Liver (tissue), 9 donors: Measurements from ENCODE around the gene ID4. TPM values are rescaled to one million over a fixed set of nuclear protein-coding genes. Genes with fewer than 3 reads are reported as not detected.
"Not testable (repeated sequence)": the region's sequence is repeated elsewhere in the genome, so short reads cannot be mapped to it uniquely, and the experiment has no call there.

ENCODE experiments used
- DNase-seq: peaks from one replicate; pipeline ENCODE4 v3.0.0-alpha.2; 2017; ENCODE audit warnings: low spot score
- H3K27ac ChIP-seq, 2 donors: one replicate each; pipeline ENCODE4 v1.7.0; 2013; ENCODE audit warnings: inconsistent platforms in 2 of 2, low read length in 2 of 2, control low read depth in 1 of 2, low read depth in 1 of 2, mild to moderate bottlenecking in 1 of 2
- H3K27me3 ChIP-seq, 4 donors: one replicate each; pipeline versions ENCODE4 v1.6.1 to v1.7.0; 2013; ENCODE audit warnings: low read length in 3 of 4, inconsistent platforms in 1 of 4, mild to moderate bottlenecking in 1 of 4, moderate library complexity in 1 of 4; ENCODE audit not compliant: control insufficient read depth in 4 of 4, insufficient read depth in 4 of 4
- H3K36me3 ChIP-seq, 4 donors: one replicate each; pipeline versions ENCODE4 v1.6.1 to v1.7.0; 2013; ENCODE audit warnings: low read length in 3 of 4, mild to moderate bottlenecking in 3 of 4, low read depth in 1 of 4, moderate library complexity in 1 of 4; ENCODE audit not compliant: control insufficient read depth in 4 of 4, insufficient read depth in 3 of 4
- H3K4me1 ChIP-seq, 4 donors: one replicate each; pipeline versions ENCODE4 v1.6.1 to v1.7.0; 2013; ENCODE audit warnings: low read length in 3 of 4, mild to moderate bottlenecking in 3 of 4, moderate library complexity in 1 of 4; ENCODE audit not compliant: control insufficient read depth in 4 of 4, insufficient read depth in 4 of 4
- H3K4me3 ChIP-seq, 3 donors: one replicate each; pipeline versions ENCODE4 v1.6.1 to v1.7.0; 2013; ENCODE audit warnings: low read length in 3 of 3, control low read depth in 1 of 3, low read depth in 1 of 3, mild to moderate bottlenecking in 1 of 3
- H3K9ac ChIP-seq, 2 donors: one replicate each; pipeline ENCODE4 v1.7.0; 2013; ENCODE audit warnings: low read length in 2 of 2, mild to moderate bottlenecking in 2 of 2, moderate library complexity in 2 of 2, control low read depth in 1 of 2, low read depth in 1 of 2
- H3K9me3 ChIP-seq, 4 donors: one replicate each; pipeline versions ENCODE4 v1.6.1 to v1.7.0; 2013; ENCODE audit warnings: low read length in 3 of 4; ENCODE audit not compliant: control insufficient read depth in 4 of 4
- ATF3 ChIP-seq: IDR thresholded peaks from 2 replicates; pipeline ENCODE4 v1.6.1; 2016; ENCODE audit warnings: antibody characterized with exemption
- EGR1 ChIP-seq, 2 donors: IDR thresholded peaks; 2 replicates each; pipeline ENCODE4 v1.6.1; 2016 to 2018; ENCODE audit warnings: antibody characterized with exemption in 2 of 2, low read depth in 2 of 2
- FOXA1 ChIP-seq: IDR thresholded peaks from 2 replicates; pipeline ENCODE4 v1.6.1; 2016; ENCODE audit warnings: antibody characterized with exemption
- FOXA2 ChIP-seq: IDR thresholded peaks from 2 replicates; pipeline ENCODE4 v1.6.1; 2016; ENCODE audit warnings: antibody characterized with exemption
- GABPA ChIP-seq, 2 donors: IDR thresholded peaks in 1 of 2; conservative IDR thresholded peaks in 1 of 2; 2 replicates each; pipeline ENCODE4 v1.6.1; 2016; ENCODE audit warnings: antibody characterized with exemption in 2 of 2, mild to moderate bottlenecking in 1 of 2, moderate library complexity in 1 of 2
- HNF4A ChIP-seq, 2 donors: conservative IDR thresholded peaks; 2 replicates each; pipeline ENCODE4 v1.6.1; 2016; ENCODE audit warnings: antibody characterized with exemption in 2 of 2, mild to moderate bottlenecking in 2 of 2
- HNF4G ChIP-seq: IDR thresholded peaks from 2 replicates; pipeline ENCODE4 v1.6.1; 2016; ENCODE audit warnings: antibody characterized with exemption
- JUND ChIP-seq, 2 donors: IDR thresholded peaks; 2 replicates each; pipeline ENCODE4 v1.6.1; 2016; ENCODE audit warnings: antibody characterized with exemption in 2 of 2
- NR2F2 ChIP-seq: IDR thresholded peaks from 2 replicates; pipeline ENCODE4 v1.6.1; 2016; ENCODE audit warnings: antibody characterized with exemption
- RAD21 ChIP-seq, 2 donors: IDR thresholded peaks; 2 replicates each; pipeline ENCODE4 v1.6.1; 2016; ENCODE audit warnings: antibody characterized with exemption in 2 of 2, mild to moderate bottlenecking in 2 of 2
- RXRA ChIP-seq, 2 donors: IDR thresholded peaks; 2 replicates each; pipeline ENCODE4 v1.6.1; 2017 to 2018; ENCODE audit warnings: antibody characterized with exemption in 2 of 2, mild to moderate bottlenecking in 1 of 2
- YY1 ChIP-seq: IDR thresholded peaks from 2 replicates; pipeline ENCODE4 v1.6.1; 2016; ENCODE audit warnings: antibody characterized with exemption, mild to moderate bottlenecking
- WGBS: extraction: QIAGEN DNeasy Blood & Tissue Kit; methylation state at CpG from one replicate; pipeline ENCODE4 v1.1.7; 2013; 5-methylcytosine and 5-hydroxymethylcytosine counted together
- polyA plus RNA-seq, 2 donors: library from polyadenylated mRNA; stranded (reverse) in 1 of 2; unstranded in 1 of 2; fragments of 200-250 nt in 1 of 2; fragments of >200 nt in 1 of 2; fragmentation: Nextera tagmentation in 1 of 2; extraction: Ambion mirVana in 1 of 2; gene quantifications; one replicate each; pipeline versions ENCODE4 v1.2.1 to v1.2.3, GENCODE V29; 2013 to 2015
- total RNA-seq, 2 donors: library from RNA; depleted of rRNA; stranded (reverse); fragments of >200 nt; gene quantifications; one replicate each; pipeline ENCODE4 v1.2.3, GENCODE V29; 2014
- TF ChIP-seq, protein P1 (sequence below): fragments of 150-350 bp; IDR thresholded peaks from 2 replicates; pipeline ENCODE4 v1.5.1; 2017; ENCODE audit warnings: improper control_type of control experiment, low read depth, low read length; ENCODE audit not compliant: missing input control
- TF ChIP-seq, protein P2 (sequence below): IDR thresholded peaks from 2 replicates; pipeline ENCODE4 v1.6.1; 2016; ENCODE audit warnings: antibody characterized with exemption, mild to moderate bottlenecking
- TF ChIP-seq, protein P3 (sequence below): IDR thresholded peaks from 2 replicates; pipeline ENCODE4 v1.6.1; 2016; ENCODE audit warnings: antibody characterized with exemption
- TF ChIP-seq, protein P4 (sequence below): IDR thresholded peaks from 2 replicates; pipeline ENCODE4 v1.6.1; 2016; ENCODE audit warnings: antibody characterized with exemption
- donor health status: healthy.
- donor health status: healthy.
- donor health status: healthy.
- donor health status: healthy.
- donor health status: healthy.

The ID4 gene
- total and polyA plus RNA-seq, 4 donors = 0.38 to 3.7 (median 1.2) TPM

GRCh38 chr6:19852927-19853326, 15.8 kb downstream of the ID4 start:
- 63% methylated on average over 6 of the region's 6 CpGs for WGBS
- Histone ChIP-seq H3K9ac (no peak overlapping the region), H3K36me3 (no peaks in the 10 kb centered on the region), H3K27me3 (no peaks in the 10 kb centered on the region), H3K4me3 (no peak overlapping the region), H3K4me1 (no peaks in the 10 kb centered on the region), H3K9me3 (no peaks in the 10 kb centered on the region), H3K27ac (no peak overlapping the region)
- no peak for DNase-seq
- no peak for TF ChIP-seq HNF4G
- TF ChIP-seq EGR1 (IDR thresholded peaks at IDR 0.05; ENCODE audit: low read depth in 2 of 2) = no peak
- TF ChIP-seq ATF3 = no peak
- TF ChIP-seq HNF4A (conservative IDR thresholded peaks at IDR 0.05) = no peak

DNA sequence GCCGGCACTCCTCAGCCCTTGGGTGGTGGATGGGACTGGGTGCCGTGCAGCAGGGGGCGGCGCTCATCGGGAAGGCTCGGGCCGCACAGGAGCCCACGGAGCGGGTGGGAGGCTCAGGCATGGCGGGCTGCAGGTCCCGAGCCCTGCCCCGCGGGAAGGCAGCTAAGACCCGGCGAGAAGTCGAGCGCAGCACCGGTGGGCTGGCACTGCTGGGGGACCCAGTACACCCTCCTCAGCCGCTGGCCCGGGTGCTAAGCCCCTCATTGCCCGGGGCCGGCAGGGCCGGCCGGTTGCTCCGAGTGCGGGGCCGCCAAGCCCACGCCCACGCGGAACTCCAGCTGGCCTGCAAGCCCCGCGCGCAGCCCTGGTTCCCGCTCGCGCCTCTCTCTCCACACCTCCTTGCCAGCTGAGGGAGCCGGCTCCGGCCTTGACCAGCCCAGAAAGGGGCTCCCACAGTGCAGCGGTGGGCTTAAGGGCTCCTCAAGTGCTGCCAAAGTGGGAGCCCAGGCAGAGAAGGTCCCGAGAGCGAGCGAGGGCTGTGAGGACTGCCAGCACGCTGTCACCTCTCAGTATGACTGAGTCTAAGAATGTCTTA, 17.3 kb downstream of the ID4 start:
- not testable (repeated sequence) for H3K4me1 ChIP-seq, H3K36me3 ChIP-seq, H3K27ac ChIP-seq, DNase-seq, H3K9me3 ChIP-seq, H3K9ac ChIP-seq, H3K27me3 ChIP-seq, H3K4me3 ChIP-seq
- WGBS = 94% methylated on average over 43 of the region's 43 CpGs

DNA sequence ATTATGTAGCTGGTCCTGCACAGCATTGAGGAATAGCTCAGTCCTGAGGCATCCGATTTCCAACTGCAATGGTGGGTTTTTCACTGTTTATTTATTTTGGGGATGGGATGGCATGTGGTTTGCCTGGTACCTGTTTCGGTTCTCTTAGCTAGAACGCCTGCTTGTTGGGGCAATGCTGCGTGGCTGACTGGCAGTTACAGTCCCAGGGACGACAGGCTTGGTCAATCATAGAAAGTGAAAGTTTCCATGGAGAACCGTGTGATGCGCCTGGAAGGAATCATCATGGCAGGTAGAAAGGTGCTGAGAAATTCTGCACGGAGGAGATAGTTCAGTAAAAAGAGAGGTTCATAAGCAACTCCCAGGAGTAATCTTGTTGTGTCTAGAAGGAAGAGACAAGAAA, 18.4 kb downstream of the ID4 start:
- Histone ChIP-seq H3K4me1 (no peaks in the 10 kb centered on the region), H3K4me3 (no peak overlapping the region), H3K27me3 (peaks cover 0 to 4% (median 0%) of the 10 kb centered on the region in 4 donors), H3K9ac (no peak overlapping the region), H3K36me3 (no peaks in the 10 kb centered on the region), H3K9me3 (no peaks in the 10 kb centered on the region), H3K27ac (no peak overlapping the region)
- DNase-seq = no peak
- WGBS = 77% methylated on average over 8 of the region's 8 CpGs
- TF ChIP-seq, protein P1, sequence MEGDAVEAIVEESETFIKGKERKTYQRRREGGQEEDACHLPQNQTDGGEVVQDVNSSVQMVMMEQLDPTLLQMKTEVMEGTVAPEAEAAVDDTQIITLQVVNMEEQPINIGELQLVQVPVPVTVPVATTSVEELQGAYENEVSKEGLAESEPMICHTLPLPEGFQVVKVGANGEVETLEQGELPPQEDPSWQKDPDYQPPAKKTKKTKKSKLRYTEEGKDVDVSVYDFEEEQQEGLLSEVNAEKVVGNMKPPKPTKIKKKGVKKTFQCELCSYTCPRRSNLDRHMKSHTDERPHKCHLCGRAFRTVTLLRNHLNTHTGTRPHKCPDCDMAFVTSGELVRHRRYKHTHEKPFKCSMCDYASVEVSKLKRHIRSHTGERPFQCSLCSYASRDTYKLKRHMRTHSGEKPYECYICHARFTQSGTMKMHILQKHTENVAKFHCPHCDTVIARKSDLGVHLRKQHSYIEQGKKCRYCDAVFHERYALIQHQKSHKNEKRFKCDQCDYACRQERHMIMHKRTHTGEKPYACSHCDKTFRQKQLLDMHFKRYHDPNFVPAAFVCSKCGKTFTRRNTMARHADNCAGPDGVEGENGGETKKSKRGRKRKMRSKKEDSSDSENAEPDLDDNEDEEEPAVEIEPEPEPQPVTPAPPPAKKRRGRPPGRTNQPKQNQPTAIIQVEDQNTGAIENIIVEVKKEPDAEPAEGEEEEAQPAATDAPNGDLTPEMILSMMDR = no peak
- TF ChIP-seq EGR1 (IDR thresholded peaks at IDR 0.05; ENCODE audit: low read depth in 2 of 2) (no peak), FOXA1 (no peak), NR2F2 (no peak), RXRA (IDR thresholded peaks at IDR 0.05) (no peak), HNF4G (no peak), FOXA2 (no peak), ATF3 (no peak), YY1 (no peak), RAD21 (IDR thresholded peaks at IDR 0.05) (no peak), GABPA (IDR thresholded peaks at IDR 0.05 in 1 of 2, conservative IDR thresholded peaks at IDR 0.05 in 1 of 2) (no peak), JUND (IDR thresholded peaks at IDR 0.05) (no peak)
- TF ChIP-seq, protein P2, sequence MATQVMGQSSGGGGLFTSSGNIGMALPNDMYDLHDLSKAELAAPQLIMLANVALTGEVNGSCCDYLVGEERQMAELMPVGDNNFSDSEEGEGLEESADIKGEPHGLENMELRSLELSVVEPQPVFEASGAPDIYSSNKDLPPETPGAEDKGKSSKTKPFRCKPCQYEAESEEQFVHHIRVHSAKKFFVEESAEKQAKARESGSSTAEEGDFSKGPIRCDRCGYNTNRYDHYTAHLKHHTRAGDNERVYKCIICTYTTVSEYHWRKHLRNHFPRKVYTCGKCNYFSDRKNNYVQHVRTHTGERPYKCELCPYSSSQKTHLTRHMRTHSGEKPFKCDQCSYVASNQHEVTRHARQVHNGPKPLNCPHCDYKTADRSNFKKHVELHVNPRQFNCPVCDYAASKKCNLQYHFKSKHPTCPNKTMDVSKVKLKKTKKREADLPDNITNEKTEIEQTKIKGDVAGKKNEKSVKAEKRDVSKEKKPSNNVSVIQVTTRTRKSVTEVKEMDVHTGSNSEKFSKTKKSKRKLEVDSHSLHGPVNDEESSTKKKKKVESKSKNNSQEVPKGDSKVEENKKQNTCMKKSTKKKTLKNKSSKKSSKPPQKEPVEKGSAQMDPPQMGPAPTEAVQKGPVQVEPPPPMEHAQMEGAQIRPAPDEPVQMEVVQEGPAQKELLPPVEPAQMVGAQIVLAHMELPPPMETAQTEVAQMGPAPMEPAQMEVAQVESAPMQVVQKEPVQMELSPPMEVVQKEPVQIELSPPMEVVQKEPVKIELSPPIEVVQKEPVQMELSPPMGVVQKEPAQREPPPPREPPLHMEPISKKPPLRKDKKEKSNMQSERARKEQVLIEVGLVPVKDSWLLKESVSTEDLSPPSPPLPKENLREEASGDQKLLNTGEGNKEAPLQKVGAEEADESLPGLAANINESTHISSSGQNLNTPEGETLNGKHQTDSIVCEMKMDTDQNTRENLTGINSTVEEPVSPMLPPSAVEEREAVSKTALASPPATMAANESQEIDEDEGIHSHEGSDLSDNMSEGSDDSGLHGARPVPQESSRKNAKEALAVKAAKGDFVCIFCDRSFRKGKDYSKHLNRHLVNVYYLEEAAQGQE = no peak
- TF ChIP-seq, protein P3, sequence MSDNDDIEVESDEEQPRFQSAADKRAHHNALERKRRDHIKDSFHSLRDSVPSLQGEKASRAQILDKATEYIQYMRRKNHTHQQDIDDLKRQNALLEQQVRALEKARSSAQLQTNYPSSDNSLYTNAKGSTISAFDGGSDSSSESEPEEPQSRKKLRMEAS = no peak
- TF ChIP-seq, protein P4, sequence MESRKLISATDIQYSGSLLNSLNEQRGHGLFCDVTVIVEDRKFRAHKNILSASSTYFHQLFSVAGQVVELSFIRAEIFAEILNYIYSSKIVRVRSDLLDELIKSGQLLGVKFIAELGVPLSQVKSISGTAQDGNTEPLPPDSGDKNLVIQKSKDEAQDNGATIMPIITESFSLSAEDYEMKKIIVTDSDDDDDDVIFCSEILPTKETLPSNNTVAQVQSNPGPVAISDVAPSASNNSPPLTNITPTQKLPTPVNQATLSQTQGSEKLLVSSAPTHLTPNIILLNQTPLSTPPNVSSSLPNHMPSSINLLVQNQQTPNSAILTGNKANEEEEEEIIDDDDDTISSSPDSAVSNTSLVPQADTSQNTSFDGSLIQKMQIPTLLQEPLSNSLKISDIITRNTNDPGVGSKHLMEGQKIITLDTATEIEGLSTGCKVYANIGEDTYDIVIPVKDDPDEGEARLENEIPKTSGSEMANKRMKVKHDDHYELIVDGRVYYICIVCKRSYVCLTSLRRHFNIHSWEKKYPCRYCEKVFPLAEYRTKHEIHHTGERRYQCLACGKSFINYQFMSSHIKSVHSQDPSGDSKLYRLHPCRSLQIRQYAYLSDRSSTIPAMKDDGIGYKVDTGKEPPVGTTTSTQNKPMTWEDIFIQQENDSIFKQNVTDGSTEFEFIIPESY = no peak
